Fibroblast of pulmonary artery (primary cell): ENCODE data around the gene OR6C70.
"Not testable (repeated sequence)": the region's sequence is repeated elsewhere in the genome, so short reads cannot be mapped to it uniquely, and the experiment has no call there.

Source experiments
- DNase-seq: peaks from one replicate; pipeline ENCODE4 v3.0.0-alpha.2; 2010; ENCODE audit warnings: low read depth
- H3K4me3 ChIP-seq: replicated peaks from 2 replicates; pipeline ENCODE4 v1.5.1; 2011; ENCODE audit warnings: low read depth, mild to moderate bottlenecking, control low read depth, low read length, moderate library complexity
- CTCF ChIP-seq: IDR thresholded peaks from 2 replicates; pipeline ENCODE4 v1.5.1; 2011; ENCODE audit warnings: mild to moderate bottlenecking, control low read depth, low read length, inconsistent platforms; ENCODE audit errors: missing control alignments

The OR6C70 gene

GRCh38 chr12:55492078-55492477 lies 22.1 kb upstream of the OR6C70 start, which contains the start of gene OR6C68:
Gene OR6C68 (plus strand): TSS chr12:55492378. CDS start chr12:55492378, 0 bp downstream.
- H3K4me3 ChIP-seq, result no peak within 1 kb of the TSS
- TF ChIP-seq CTCF, result no peak
- no peak for DNase-seq

- H3K4me3 ChIP-seq, DNase-seq: not testable (repeated sequence)
Observed at GRCh38 chr12:55484284-55484683, 14.3 kb upstream of the OR6C70 start.

- DNase-seq, H3K4me3 ChIP-seq: not testable (repeated sequence)
Observed at GRCh38 chr12:55479136-55479535, 9.2 kb upstream of the OR6C70 start.

GRCh38 chr12:55472264-55472663 lies 2.3 kb upstream of the OR6C70 start:
- no peak overlapping the region for H3K4me3 ChIP-seq
- no peak for TF ChIP-seq CTCF
- DNase-seq, result no peak

GRCh38 chr12:55469291-55469690 lies 647 bp downstream of the OR6C70 start:
- no peak for DNase-seq
- H3K4me3 ChIP-seq, result no peak overlapping the region
- TF ChIP-seq CTCF, result no peak

- no peak for TF ChIP-seq CTCF
- H3K4me3 ChIP-seq, result no peak overlapping the region
- DNase-seq, result no peak
Observed at GRCh38 chr12:55467836-55468235, 2.1 kb downstream of the OR6C70 start.

GRCh38 chr12:55464926-55465325 lies 5.0 kb downstream of the OR6C70 start:
- DNase-seq, H3K4me3 ChIP-seq: not testable (repeated sequence)

- H3K4me3 ChIP-seq, result no peak overlapping the region
- DNase-seq, result no peak
- no peak for TF ChIP-seq CTCF
Observed at GRCh38 chr12:55448825-55449224, 21.1 kb downstream of the OR6C70 start.

- H3K4me3 ChIP-seq, result no peak overlapping the region
- TF ChIP-seq CTCF, result no peak
- no peak for DNase-seq
Observed at GRCh38 chr12:55446326-55446725, 23.6 kb downstream of the OR6C70 start.
